OCI-LY7 (cell line): ENCODE measurements around the gene ARHGAP31. TPM values are rescaled to one million over a fixed set of nuclear protein-coding genes. Genes with fewer than 3 reads are reported as not detected.
A peak's percentile ranks its signal among the peaks of the same experiment; 100 is the strongest.

Experiments
- BruUV-seq: library from RNA; stranded (reverse); fragments of 400-500 nt; replicated peaks from 2 replicates; lab custom pipeline; 2021; lab: Mats Ljungman, UMichigan
- CTCF ChIA-PET: fragments of 300-600 bp; sonication (Branson Sonifier 250); formaldehyde crosslinking; loops from one replicate; lab custom pipeline; 2022; ENCODE audit warnings: antibody characterized with exemption; ENCODE audit not compliant: unreplicated experiment; lab: Charles Lee
- POLR2A ChIA-PET: fragments of 300-600 bp; sonication (Branson Sonifier 250); formaldehyde crosslinking; loops from one replicate; lab custom pipeline; 2022; ENCODE audit warnings: antibody characterized with exemption; lab: Charles Lee
- DNase-seq: peaks from one replicate; pipeline ENCODE4 v3.0.0-alpha.2; 2015; ENCODE audit warnings: low spot score
- H2AFZ ChIP-seq: fragments of 200-600 bp; sonication (generic), shearing (Covaris generic); 2 replicates; pipeline ENCODE4 v1.6.1; 2014; ENCODE audit warnings: mild to moderate bottlenecking, antibody characterized with exemption, low read length, moderate library complexity
- H3K27ac ChIP-seq: fragments of 200-600 bp; sonication (generic); 2 replicates; pipeline ENCODE4 v1.5.1; 2014; ENCODE audit warnings: mixed run types, low read depth, mild to moderate bottlenecking, moderate library complexity, low read length, inconsistent platforms; ENCODE audit not compliant: poor library complexity, severe bottlenecking
- H3K36me3 ChIP-seq: fragments of 200-600 bp; sonication (generic); 2 replicates; pipeline ENCODE4 v1.6.1; 2014; ENCODE audit warnings: mild to moderate bottlenecking, antibody characterized with exemption, low read length, moderate library complexity, mixed read lengths; ENCODE audit not compliant: insufficient read depth
- H3K4me1 ChIP-seq: fragments of 200-600 bp; sonication (generic); 2 replicates; pipeline ENCODE4 v1.5.1; 2014; ENCODE audit warnings: mild to moderate bottlenecking, low read length; ENCODE audit not compliant: insufficient read depth, poor library complexity, severe bottlenecking
- H3K4me2 ChIP-seq: fragments of 200-600 bp; sonication (generic); 2 replicates; pipeline ENCODE4 v1.6.1; 2014; ENCODE audit warnings: mild to moderate bottlenecking, low read length
- H3K4me3 ChIP-seq: fragments of 200-600 bp; sonication (generic); 2 replicates; pipeline ENCODE4 v1.5.1; 2014; ENCODE audit warnings: mild to moderate bottlenecking, low read depth, low read length; ENCODE audit not compliant: poor library complexity, severe bottlenecking
- H3K79me2 ChIP-seq: fragments of 200-600 bp; sonication (generic); 2 replicates; pipeline ENCODE4 v1.6.1; 2016; ENCODE audit warnings: low read depth, mild to moderate bottlenecking, low read length, moderate library complexity, mixed read lengths; ENCODE audit not compliant: insufficient read depth
- H3K9me2 ChIP-seq: fragments of 200-600 bp; sonication (generic); 2 replicates; pipeline ENCODE4 v1.6.1; 2016; ENCODE audit warnings: mild to moderate bottlenecking, low read length, mixed read lengths; ENCODE audit not compliant: insufficient read depth
- H3K9me3 ChIP-seq: fragments of 200-600 bp; sonication (generic); 2 replicates; pipeline ENCODE4 v1.6.1; 2014; ENCODE audit warnings: mild to moderate bottlenecking, mixed run types, low read length, mixed read lengths
- H4K20me1 ChIP-seq: fragments of 200-600 bp; sonication (generic); 2 replicates; pipeline ENCODE4 v1.6.1; 2014; ENCODE audit warnings: mild to moderate bottlenecking, antibody characterized with exemption, low read length, moderate library complexity, mixed read lengths; ENCODE audit not compliant: insufficient read depth
- CTCF ChIP-seq: fragments of 200-600 bp; sonication (generic); conservative IDR thresholded peaks from 2 replicates; pipeline ENCODE4 v1.5.1; 2014; ENCODE audit warnings: mild to moderate bottlenecking, antibody characterized with exemption, low read length, moderate library complexity, mixed read lengths
- EZH2phosphoT487 ChIP-seq: fragments of 200-600 bp; sonication (generic); IDR thresholded peaks from 2 replicates; pipeline ENCODE4 v1.6.1; 2018; ENCODE audit warnings: low read depth, borderline replicate concordance, mild to moderate bottlenecking, mixed run types, antibody characterized with exemption, low read length, moderate library complexity, mixed read lengths
- intact Hi-C: fragments of 100-400 bp; cut with micrococcal nuclease; formaldehyde crosslinking; loops from one replicate; pipeline ENCODE4 v1.10.0; 2022; ENCODE audit not compliant: unreplicated experiment
- total RNA-seq, 2 experiments: library from RNA; depleted of rRNA in 1 of 2; stranded (reverse); fragments of >200 nt in 1 of 2; shearing (Covaris generic) in 1 of 2; gene quantifications; 2 replicates each; pipeline ENCODE4 v1.2.3, GENCODE V29; 2014 to 2022

The ARHGAP31 gene
- total RNA-seq, 2 experiments from 2014 or later = 2.8 to 4.1 TPM

GRCh38 chr3:119340014-119340413 lies 45.8 kb downstream of the ARHGAP31 start:
- no peaks in the 10 kb centered on the region for H3K79me2 ChIP-seq

DNA sequence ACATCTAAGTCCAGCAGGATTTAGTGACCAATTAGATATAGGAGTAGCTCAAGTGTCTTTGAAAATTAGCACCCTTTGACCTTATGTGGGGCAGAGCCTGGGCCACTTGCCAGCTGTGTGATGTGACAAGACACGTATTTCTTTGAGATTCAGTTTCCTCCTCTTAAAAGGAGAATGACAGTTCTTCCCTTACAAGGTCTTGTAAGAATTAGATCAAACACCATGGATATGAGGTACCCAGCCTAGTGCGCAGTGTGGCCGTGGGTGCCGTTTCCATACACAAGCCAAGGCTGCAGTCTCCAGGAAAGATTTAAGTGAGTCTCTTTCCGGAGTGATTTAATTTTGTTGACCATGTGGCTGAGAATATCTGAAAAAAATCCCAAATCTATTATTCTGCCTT lies 46.3 kb downstream of the ARHGAP31 start:
- intact Hi-C loops = no loop called here
- Histone ChIP-seq H3K4me3 (no peak overlapping the region), H3K36me3 (no peaks in the 10 kb centered on the region), H3K27ac (no peak overlapping the region), H3K4me1 (peaks cover 10% of the 10 kb centered on the region), H4K20me1 (no peaks in the 10 kb centered on the region), H2AFZ (no peak overlapping the region), H3K79me2 (no peaks in the 10 kb centered on the region), H3K9me2 (no peaks in the 10 kb centered on the region), H3K4me2 (0 out of 2 replicates have a peak overlapping the region, but pooled peaks have one; percentile 17), H3K9me3 (no peaks in the 10 kb centered on the region)
- DNase-seq = no peak
- no peak for TF ChIP-seq CTCF
- no peak for TF ChIP-seq EZH2phosphoT487
- BruUV-seq = no TSS peak
- ChIA-PET CTCF (interaction anchor here (1.2 kb wide), 1 partner anchor 13 kb away, joined by 4 read pairs; no protein-coding TSS in a partner anchor), POLR2A (interaction anchor here (0.5 to 1.9 kb wide), 4 partner anchors 10 to 37 kb away, joined by 3 to 9 read pairs (median 4); no protein-coding TSS in a partner anchor)

More at GRCh38 chr3:119340014-119340413, 45.8 kb downstream of the ARHGAP31 start:
- ChIA-PET CTCF (interaction anchor here (1.2 kb wide), 1 partner anchor 13 kb away, joined by 4 read pairs; no protein-coding TSS in a partner anchor), POLR2A (interaction anchor here (0.5 to 2.1 kb wide), 8 partner anchors 10 to 112 kb away, joined by 3 to 9 read pairs (median 4); partner anchors contain the start of gene ARHGAP31)
- H4K20me1 ChIP-seq = no peaks in the 10 kb centered on the region
- no TSS peak for BruUV-seq
- no peaks in the 10 kb centered on the region for H3K36me3 ChIP-seq
- H3K4me3 ChIP-seq = no peak overlapping the region
- H3K4me1 ChIP-seq = peaks cover 10% of the 10 kb centered on the region
- H3K9me2 ChIP-seq = no peaks in the 10 kb centered on the region
- DNase-seq = no peak
- intact Hi-C loops = no loop called here
- no peaks in the 10 kb centered on the region for H3K9me3 ChIP-seq
- peak overlapping the region; percentile 17; the same call in 1 of the 2 replicates for H3K4me2 ChIP-seq
- no peak for TF ChIP-seq EZH2phosphoT487
- TF ChIP-seq CTCF = no peak
- no peak overlapping the region for H3K27ac ChIP-seq
- no peak overlapping the region for H2AFZ ChIP-seq

GRCh38 chr3:119342176-119342575 lies 48.0 kb downstream of the ARHGAP31 start:
- Histone ChIP-seq H2AFZ (no peak overlapping the region), H4K20me1 (no peaks in the 10 kb centered on the region), H3K4me1 (peaks cover 10% of the 10 kb centered on the region), H3K9me2 (no peaks in the 10 kb centered on the region), H3K36me3 (no peaks in the 10 kb centered on the region), H3K79me2 (no peaks in the 10 kb centered on the region), H3K27ac (no peak overlapping the region), H3K4me2 (no peak overlapping the region), H3K9me3 (no peaks in the 10 kb centered on the region), H3K4me3 (no peak overlapping the region)
- CTCF ChIA-PET = no interaction called here
- TF ChIP-seq CTCF (no peak), EZH2phosphoT487 (no peak)
- POLR2A ChIA-PET = no interaction called here
- intact Hi-C loops = no loop called here
- DNase-seq = no peak
- no TSS peak for BruUV-seq
